Suprapubic skin (tissue), 4 donors: ENCODE data around the gene ETV6. TPM values are rescaled to one million over a fixed set of nuclear protein-coding genes. Genes with fewer than 3 reads are reported as not detected.

Experiments used
- DNase-seq, 2 donors: peaks; one replicate each; pipeline ENCODE4 v3.0.0-alpha.2; 2019; ENCODE audit warnings: low spot score in 2 of 2
- H3K27ac ChIP-seq: fragments of 200-600 bp; sonication (generic); one replicate; pipeline ENCODE4 v1.5.1; 2019
- H3K27me3 ChIP-seq: fragments of 200-600 bp; sonication (generic); one replicate; pipeline ENCODE4 v1.5.1; 2019
- H3K36me3 ChIP-seq: fragments of 200-600 bp; sonication (generic); one replicate; pipeline ENCODE4 v1.5.1; 2019
- H3K4me1 ChIP-seq: fragments of 200-600 bp; sonication (generic); one replicate; pipeline ENCODE4 v1.5.1; 2019
- H3K4me3 ChIP-seq: fragments of 200-600 bp; sonication (generic); one replicate; pipeline ENCODE4 v1.5.1; 2019; ENCODE audit warnings: mild to moderate bottlenecking
- H3K9me3 ChIP-seq: fragments of 200-600 bp; sonication (generic); one replicate; pipeline ENCODE4 v1.5.1; 2019
- CTCF ChIP-seq, 2 donors: fragments of 200-600 bp in 1 of 2; fragments of 450-650 bp in 1 of 2; sonication (generic) in 1 of 2; IDR thresholded peaks; one replicate each; pipeline ENCODE4 v1.5.1; 2016 to 2019; ENCODE audit warnings: antibody characterized with exemption in 2 of 2, mild to moderate bottlenecking in 1 of 2, moderate library complexity in 1 of 2
- EP300 ChIP-seq: sonication (generic); formaldehyde crosslinking; IDR thresholded peaks from one replicate; pipeline ENCODE4 v1.6.1; 2017; ENCODE audit warnings: antibody characterized with exemption
- POLR2A ChIP-seq, 2 donors: fragments of 450-650 bp; IDR thresholded peaks; one replicate each; pipeline ENCODE4 v1.6.1; 2017; ENCODE audit warnings: antibody characterized with exemption in 2 of 2, mild to moderate bottlenecking in 2 of 2, moderate library complexity in 2 of 2
- POLR2AphosphoS5 ChIP-seq, 3 donors: sonication (generic); formaldehyde crosslinking; IDR thresholded peaks; one replicate each; pipeline ENCODE4 v1.6.1; 2017; ENCODE audit warnings: antibody characterized with exemption in 3 of 3
- WGBS: methylation state at CpG from one replicate; pipeline ENCODE4 v1.1.5; 2018; 5-methylcytosine and 5-hydroxymethylcytosine counted together
- total RNA-seq, 4 donors: library from RNA; depleted of rRNA; stranded (reverse); fragments of >200 nt; gene quantifications; one replicate each; pipeline ENCODE4 v1.1.0, GENCODE V29; 2016

Gene ETV6
- total RNA-seq, 4 donors from 2014 or later = 16.9 to 41.4 (median 25.1) TPM

GRCh38 chr12:11854011-11854499 is 204.6 kb downstream of the ETV6 start:
- H3K27me3 ChIP-seq = no peaks in the 10 kb centered on the region
- H3K4me3 ChIP-seq = no peak overlapping the region
- 96% methylated on average over 13 of the region's 13 CpGs for WGBS
- TF ChIP-seq POLR2A (IDR thresholded peaks at IDR 0.05) (no peak), CTCF (IDR thresholded peaks at IDR 0.05) (no peak), POLR2AphosphoS5 (IDR thresholded peaks at IDR 0.05) (no peak), EP300 (no peak)
- H3K9me3 ChIP-seq = no peaks in the 10 kb centered on the region
- H3K4me1 ChIP-seq = peaks cover 19% of the 10 kb centered on the region
- no peak for DNase-seq
- H3K27ac ChIP-seq = no peak overlapping the region
- peaks cover 38% of the 10 kb centered on the region for H3K36me3 ChIP-seq

GRCh38 chr12:11855983-11856374 is 206.5 kb downstream of the ETV6 start:
- Histone ChIP-seq H3K36me3 (peaks cover 29% of the 10 kb centered on the region), H3K9me3 (no peaks in the 10 kb centered on the region), H3K4me1 (peaks cover 19% of the 10 kb centered on the region), H3K4me3 (no peak overlapping the region), H3K27ac (peak overlapping the region; percentile 29), H3K27me3 (no peaks in the 10 kb centered on the region)
- TF ChIP-seq EP300 = no peak
- TF ChIP-seq POLR2AphosphoS5 (IDR thresholded peaks at IDR 0.05) = no peak
- TF ChIP-seq POLR2A (IDR thresholded peaks at IDR 0.05) = no peak
- no peak for TF ChIP-seq CTCF (IDR thresholded peaks at IDR 0.05)
- whole genome bisulfite sequencing = 84% methylated on average over 4 of the region's 4 CpGs
- DNase-seq = no peak

DNA sequence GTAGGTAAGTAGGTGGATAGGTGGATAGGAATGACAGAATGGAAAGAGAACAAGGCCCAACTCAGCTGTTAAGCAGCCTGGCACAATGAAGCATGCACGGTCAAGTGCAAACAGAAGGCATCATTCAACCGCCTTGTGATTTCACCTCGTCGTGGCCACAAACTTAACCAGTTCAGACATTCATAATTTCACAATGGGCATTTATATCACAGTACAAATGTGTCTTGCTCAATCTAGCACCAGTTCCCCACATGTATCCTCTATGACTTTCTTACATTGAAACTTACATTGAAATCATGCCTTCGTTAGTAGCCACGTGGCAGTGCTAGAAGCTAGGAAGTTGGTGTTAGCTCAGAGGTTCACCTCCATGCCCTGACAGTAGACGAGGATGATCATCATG is 207.5 kb downstream of the ETV6 start:
- WGBS = 74% methylated on average over 7 of the region's 7 CpGs
- H3K27me3 ChIP-seq = no peaks in the 10 kb centered on the region
- DNase-seq = no peak
- peaks cover 29% of the 10 kb centered on the region for H3K36me3 ChIP-seq
- peaks cover 27% of the 10 kb centered on the region for H3K4me1 ChIP-seq
- no peaks in the 10 kb centered on the region for H3K9me3 ChIP-seq
- no peak overlapping the region for H3K27ac ChIP-seq
- H3K4me3 ChIP-seq = no peak overlapping the region
- TF ChIP-seq EP300 (no peak), POLR2AphosphoS5 (IDR thresholded peaks at IDR 0.05) (no peak)

- H3K36me3 ChIP-seq = peaks cover 16% of the 10 kb centered on the region
- no peak overlapping the region for H3K27ac ChIP-seq
- no peaks in the 10 kb centered on the region for H3K9me3 ChIP-seq
- 82% methylated on average over 17 of the region's 17 CpGs for WGBS
- H3K4me3 ChIP-seq = no peak overlapping the region
- no peaks in the 10 kb centered on the region for H3K27me3 ChIP-seq
- no peak for DNase-seq
- TF ChIP-seq EP300 (no peak), POLR2AphosphoS5 (IDR thresholded peaks at IDR 0.05) (no peak), CTCF (IDR thresholded peaks at IDR 0.05) (no peak), POLR2A (IDR thresholded peaks at IDR 0.05) (no peak)
- H3K4me1 ChIP-seq = peaks cover 54% of the 10 kb centered on the region
Measured at GRCh38 chr12:11859705-11860425, 210.4 kb downstream of the ETV6 start.

DNA sequence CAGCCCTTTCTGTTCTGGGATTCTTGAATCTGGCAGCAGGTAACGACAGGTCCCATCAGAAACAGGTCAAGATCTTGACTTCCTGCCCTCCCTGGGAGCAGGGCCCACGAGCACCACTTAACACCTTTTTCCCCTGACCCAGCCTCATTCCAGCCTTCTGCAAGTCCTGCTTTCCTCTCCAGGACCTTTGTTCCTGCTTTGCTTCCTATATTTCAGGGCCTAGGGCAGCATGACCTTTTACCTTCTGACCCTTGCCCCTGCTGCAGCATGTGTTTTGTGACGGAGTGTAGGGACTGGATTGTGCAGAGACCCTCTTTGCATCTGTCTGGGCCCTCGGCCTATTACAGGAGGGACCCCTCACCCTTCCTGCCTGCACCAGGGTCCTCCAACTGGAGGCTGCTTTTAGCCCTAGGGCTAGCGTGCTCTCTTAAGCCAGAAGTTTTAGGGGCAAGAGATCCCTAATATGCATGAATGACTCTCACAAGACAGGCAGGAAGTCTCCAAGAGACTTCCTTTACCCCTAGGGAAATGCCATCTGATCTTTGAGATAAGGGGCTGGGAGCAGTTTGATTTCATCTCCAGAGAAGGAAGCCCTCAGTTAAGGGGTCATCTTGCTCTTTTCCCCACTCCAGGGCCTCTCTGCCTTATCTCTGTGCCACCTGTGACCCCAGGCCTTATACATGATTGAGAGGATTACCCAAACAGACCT is 211.8 kb downstream of the ETV6 start:
- Histone ChIP-seq H3K27me3 (no peaks in the 10 kb centered on the region), H3K27ac (peak overlapping the region; percentile 77), H3K9me3 (peaks cover 2% of the 10 kb centered on the region), H3K36me3 (peaks cover 5% of the 10 kb centered on the region), H3K4me1 (peaks cover 41% of the 10 kb centered on the region), H3K4me3 (no peak overlapping the region)
- no peak for TF ChIP-seq POLR2A (IDR thresholded peaks at IDR 0.05)
- no peak for TF ChIP-seq POLR2AphosphoS5 (IDR thresholded peaks at IDR 0.05)
- no peak for TF ChIP-seq CTCF (IDR thresholded peaks at IDR 0.05)
- TF ChIP-seq EP300 = no peak
- no peak for DNase-seq
- WGBS = 88% methylated on average over 5 of the region's 5 CpGs
